ENCODE measurements around the gene NKIRAS1. TPM values are rescaled to one million over a fixed set of nuclear protein-coding genes. Genes with fewer than 3 reads are reported as not detected.
"Not testable (repeated sequence)": the region's sequence is repeated elsewhere in the genome, so short reads cannot be mapped to it uniquely, and the experiment has no call there.

The NKIRAS1 gene
- total RNA-seq, 4 donors from 2014 or later: 18.8 to 29.9 (median 25.5) TPM

GRCh38 chr3:23916152-23916885 lies 471 bp downstream of the NKIRAS1 start:
- Histone ChIP-seq H3K4me3 (peak overlapping the region; percentile 61 to 94), H3K36me3 (peaks cover 0 to 33% of the 10 kb centered on the region in 2 donors), H3K27me3 (no peaks in the 10 kb centered on the region), H3K9me3 (no peaks in the 10 kb centered on the region), H3K4me1 (peaks cover 3 to 57% (median 9%) of the 10 kb centered on the region in 3 donors), H3K27ac (peak overlapping the region; percentile 62 to 97 (median 93))
- ATAC-seq: peak; percentile 71
- 0 to 5% methylated on average over 7 to 11 of the region's 48 CpGs for WGBS, 2 donors (ENCODE audit: low coverage in 1 of 2)
- TF ChIP-seq POLR2A (IDR thresholded peaks at IDR 0.05): no peak
- TF ChIP-seq POLR2AphosphoS5 (IDR thresholded peaks at IDR 0.05): no peak
- no peak for TF ChIP-seq CTCF (IDR thresholded peaks at IDR 0.05)

GRCh38 chr3:23915537-23916108 lies 1.2 kb downstream of the NKIRAS1 start:
- TF ChIP-seq POLR2A (IDR thresholded peaks at IDR 0.05): no peak
- TF ChIP-seq CTCF (IDR thresholded peaks at IDR 0.05): no peak
- H3K27me3 ChIP-seq: no peaks in the 10 kb centered on the region
- peak overlapping the region in 2 of 4 donors; percentile 95 to 97 for H3K27ac ChIP-seq
- H3K4me3 ChIP-seq: peak overlapping the region; percentile 61 to 94
- H3K4me1 ChIP-seq: peaks cover 3 to 56% (median 9%) of the 10 kb centered on the region in 3 donors
- WGBS, 2 donors (ENCODE audit: low coverage in 1 of 2): 49 to 66% methylated on average over 4 to 7 of the region's 7 CpGs
- H3K36me3 ChIP-seq: peaks cover 0 to 34% of the 10 kb centered on the region in 2 donors
- no peak for ATAC-seq
- no peaks in the 10 kb centered on the region for H3K9me3 ChIP-seq

- Histone ChIP-seq H3K9me3 (no peaks in the 10 kb centered on the region), H3K27me3 (no peaks in the 10 kb centered on the region), H3K4me3 (no peak overlapping the region), H3K36me3 (peaks cover 0 to 34% of the 10 kb centered on the region in 2 donors), H3K27ac (no peak overlapping the region), H3K4me1 (peaks cover 3 to 41% (median 9%) of the 10 kb centered on the region in 3 donors)
- 76 to 82% methylated on average over 2 to 3 of the region's 3 CpGs for WGBS, 2 donors (ENCODE audit: low coverage in 1 of 2)
- no peak for TF ChIP-seq CTCF (IDR thresholded peaks at IDR 0.05)
- TF ChIP-seq POLR2A (IDR thresholded peaks at IDR 0.05): no peak
- TF ChIP-seq EP300 (IDR thresholded peaks at IDR 0.05): no peak
- TF ChIP-seq POLR2AphosphoS5 (IDR thresholded peaks at IDR 0.05): no peak
- ATAC-seq: no peak
Observed at GRCh38 chr3:23913873-23914743, 2.7 kb downstream of the NKIRAS1 start.

GRCh38 chr3:23913182-23913581 lies 3.6 kb downstream of the NKIRAS1 start:
- ATAC-seq: no peak
- H3K27me3 ChIP-seq: no peaks in the 10 kb centered on the region
- H3K4me1 ChIP-seq: peaks cover 0 to 32% (median 1%) of the 10 kb centered on the region in 3 donors
- H3K27ac ChIP-seq: no peak overlapping the region
- TF ChIP-seq POLR2A (IDR thresholded peaks at IDR 0.05) (no peak), CTCF (IDR thresholded peaks at IDR 0.05) (no peak), EP300 (IDR thresholded peaks at IDR 0.05) (no peak), POLR2AphosphoS5 (IDR thresholded peaks at IDR 0.05) (no peak)
- WGBS, 2 donors (ENCODE audit: low coverage in 1 of 2): 64 to 81% methylated on average over 1 of the region's 1 CpG
- no peaks in the 10 kb centered on the region for H3K9me3 ChIP-seq
- peaks cover 0 to 34% of the 10 kb centered on the region in 2 donors for H3K36me3 ChIP-seq
- H3K4me3 ChIP-seq: no peak overlapping the region

- H3K9me3 ChIP-seq, H3K27me3 ChIP-seq, H3K4me3 ChIP-seq, H3K27ac ChIP-seq, ATAC-seq: not testable (repeated sequence)
- peaks cover 0 to 35% of the 10 kb centered on the region in 2 donors for H3K36me3 ChIP-seq
- 90 to 100% methylated on average over 1 to 2 of the region's 3 CpGs for WGBS, 2 donors (ENCODE audit: low coverage in 1 of 2)
- peaks cover 0 to 28% (median 0%) of the 10 kb centered on the region in 3 donors for H3K4me1 ChIP-seq
Observed at GRCh38 chr3:23912335-23912734, 4.5 kb downstream of the NKIRAS1 start.

Data from gastroesophageal sphincter (tissue), 4 donors.